Uterus (tissue), 2 donors: Measurements from ENCODE around the gene PASK.

Experiments used
- POLR2A ChIP-seq, 2 donors: fragments of 450-650 bp; IDR thresholded peaks; one replicate each; pipeline ENCODE4 v1.6.1; 2016; ENCODE audit warnings: antibody characterized with exemption in 2 of 2, mild to moderate bottlenecking in 1 of 2, moderate library complexity in 1 of 2
- TF ChIP-seq, protein P1 (sequence below), 4 experiments: fragments of 200-600 bp in 2 of 4; fragments of 450-650 bp in 2 of 4; sonication (generic) in 2 of 4; IDR thresholded peaks; one replicate each; pipeline ENCODE4 v1.5.1; 2016 to 2019; ENCODE audit warnings: antibody characterized with exemption in 4 of 4, mild to moderate bottlenecking in 2 of 4, moderate library complexity in 1 of 4

- TF ChIP-seq, protein P1, sequence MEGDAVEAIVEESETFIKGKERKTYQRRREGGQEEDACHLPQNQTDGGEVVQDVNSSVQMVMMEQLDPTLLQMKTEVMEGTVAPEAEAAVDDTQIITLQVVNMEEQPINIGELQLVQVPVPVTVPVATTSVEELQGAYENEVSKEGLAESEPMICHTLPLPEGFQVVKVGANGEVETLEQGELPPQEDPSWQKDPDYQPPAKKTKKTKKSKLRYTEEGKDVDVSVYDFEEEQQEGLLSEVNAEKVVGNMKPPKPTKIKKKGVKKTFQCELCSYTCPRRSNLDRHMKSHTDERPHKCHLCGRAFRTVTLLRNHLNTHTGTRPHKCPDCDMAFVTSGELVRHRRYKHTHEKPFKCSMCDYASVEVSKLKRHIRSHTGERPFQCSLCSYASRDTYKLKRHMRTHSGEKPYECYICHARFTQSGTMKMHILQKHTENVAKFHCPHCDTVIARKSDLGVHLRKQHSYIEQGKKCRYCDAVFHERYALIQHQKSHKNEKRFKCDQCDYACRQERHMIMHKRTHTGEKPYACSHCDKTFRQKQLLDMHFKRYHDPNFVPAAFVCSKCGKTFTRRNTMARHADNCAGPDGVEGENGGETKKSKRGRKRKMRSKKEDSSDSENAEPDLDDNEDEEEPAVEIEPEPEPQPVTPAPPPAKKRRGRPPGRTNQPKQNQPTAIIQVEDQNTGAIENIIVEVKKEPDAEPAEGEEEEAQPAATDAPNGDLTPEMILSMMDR (IDR thresholded peaks at IDR 0.05) = no peak
- no peak for TF ChIP-seq POLR2A (IDR thresholded peaks at IDR 0.05)
Measured at GRCh38 chr2:241197947-241198346, 48.7 kb upstream of the PASK start.
